OCI-LY7 (cell line): ENCODE measurements around the gene CDK18.

Source experiments
- EZH2phosphoT487 ChIP-seq: fragments of 200-600 bp; sonication (generic); IDR thresholded peaks from 2 replicates; pipeline ENCODE4 v1.6.1; 2018; ENCODE audit warnings: low read depth, borderline replicate concordance, mild to moderate bottlenecking, mixed run types, antibody characterized with exemption, low read length, moderate library complexity, mixed read lengths
- TF ChIP-seq, protein P1 (sequence below): fragments of 200-600 bp; sonication (generic); conservative IDR thresholded peaks from 2 replicates; pipeline ENCODE4 v1.5.1; 2014; ENCODE audit warnings: mild to moderate bottlenecking, antibody characterized with exemption, low read length, moderate library complexity, mixed read lengths

- TF ChIP-seq, protein P1, sequence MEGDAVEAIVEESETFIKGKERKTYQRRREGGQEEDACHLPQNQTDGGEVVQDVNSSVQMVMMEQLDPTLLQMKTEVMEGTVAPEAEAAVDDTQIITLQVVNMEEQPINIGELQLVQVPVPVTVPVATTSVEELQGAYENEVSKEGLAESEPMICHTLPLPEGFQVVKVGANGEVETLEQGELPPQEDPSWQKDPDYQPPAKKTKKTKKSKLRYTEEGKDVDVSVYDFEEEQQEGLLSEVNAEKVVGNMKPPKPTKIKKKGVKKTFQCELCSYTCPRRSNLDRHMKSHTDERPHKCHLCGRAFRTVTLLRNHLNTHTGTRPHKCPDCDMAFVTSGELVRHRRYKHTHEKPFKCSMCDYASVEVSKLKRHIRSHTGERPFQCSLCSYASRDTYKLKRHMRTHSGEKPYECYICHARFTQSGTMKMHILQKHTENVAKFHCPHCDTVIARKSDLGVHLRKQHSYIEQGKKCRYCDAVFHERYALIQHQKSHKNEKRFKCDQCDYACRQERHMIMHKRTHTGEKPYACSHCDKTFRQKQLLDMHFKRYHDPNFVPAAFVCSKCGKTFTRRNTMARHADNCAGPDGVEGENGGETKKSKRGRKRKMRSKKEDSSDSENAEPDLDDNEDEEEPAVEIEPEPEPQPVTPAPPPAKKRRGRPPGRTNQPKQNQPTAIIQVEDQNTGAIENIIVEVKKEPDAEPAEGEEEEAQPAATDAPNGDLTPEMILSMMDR: no peak
- TF ChIP-seq EZH2phosphoT487: no peak
Observed at GRCh38 chr1:205477121-205477758, 27.2 kb upstream of the CDK18 start.
